Measurements from ENCODE around the gene MRGPRF. TPM values are rescaled to one million over a fixed set of nuclear protein-coding genes. Genes with fewer than 3 reads are reported as not detected.

Gene MRGPRF
- polyA plus RNA-seq, result 10 to 100 TPM in 2 of 3 donors, 1 to 10 TPM in 1; 2.0 to 34.5 (median 26.1) TPM

GRCh38 chr11:69013009-69013951, at the start of gene MRGPRF:
Gene MRGPRF (minus strand): TSS chr11:69013246. CDS start chr11:69009901, 3,345 bp downstream.
- 4 to 8% (median 6%) methylated on average over 43 of the region's 43 CpGs for WGBS, 3 donors
- no peak within 1 kb of the TSS for H3K27ac ChIP-seq (ENCODE audit: low read depth, low read length)

GRCh38 chr11:69062169-69062855, 49.3 kb upstream of the MRGPRF start:
- H3K27ac ChIP-seq (ENCODE audit: low read depth, low read length), result no peak overlapping the region
- WGBS, 3 donors, result 92 to 96% (median 93%) methylated on average over 15 of the region's 15 CpGs

- H3K27ac ChIP-seq (ENCODE audit: low read depth, low read length), result no peak overlapping the region
- 80 to 86% (median 84%) methylated on average over 4 of the region's 4 CpGs for WGBS, 3 donors
Measured at GRCh38 chr11:69061713-69062053, 48.6 kb upstream of the MRGPRF start.

- H3K27ac ChIP-seq (ENCODE audit: low read depth, low read length), result no peak overlapping the region
- WGBS, 3 donors, result 89 to 92% (median 89%) methylated on average over 25 of the region's 25 CpGs
Measured at GRCh38 chr11:69060806-69061712, 48.0 kb upstream of the MRGPRF start.

GRCh38 chr11:69059985-69060384, 46.9 kb upstream of the MRGPRF start:
- H3K27ac ChIP-seq (ENCODE audit: low read depth, low read length), result no peak overlapping the region
- 80 to 90% (median 81%) methylated on average over 12 of the region's 12 CpGs for WGBS, 3 donors

- no peak overlapping the region for H3K27ac ChIP-seq (ENCODE audit: low read depth, low read length)
- 91 to 96% (median 95%) methylated on average over 7 of the region's 7 CpGs for WGBS, 3 donors
Measured at GRCh38 chr11:69059429-69059828, 46.4 kb upstream of the MRGPRF start.

GRCh38 chr11:69058511-69059270, 45.6 kb upstream of the MRGPRF start:
- no peak overlapping the region for H3K27ac ChIP-seq (ENCODE audit: low read depth, low read length)

GRCh38 chr11:69057801-69058200, 44.8 kb upstream of the MRGPRF start:
- WGBS, 3 donors, result 86 to 90% (median 87%) methylated on average over 14 of the region's 14 CpGs
- no peak overlapping the region for H3K27ac ChIP-seq (ENCODE audit: low read depth, low read length)

More at GRCh38 chr11:69058511-69059270, 45.6 kb upstream of the MRGPRF start:
- WGBS, 3 donors, result 80 to 93% (median 89%) methylated on average over 19 to 23 of the region's 23 CpGs

- H3K27ac ChIP-seq (ENCODE audit: low read depth, low read length), result no peak overlapping the region
- WGBS, 3 donors, result 95% methylated on average over 15 of the region's 15 CpGs
Measured at GRCh38 chr11:69057236-69057635, 44.2 kb upstream of the MRGPRF start.

GRCh38 chr11:69055598-69056516, 42.8 kb upstream of the MRGPRF start:
- no peak overlapping the region for H3K27ac ChIP-seq (ENCODE audit: low read depth, low read length)
- 67 to 77% (median 76%) methylated on average over 21 to 22 of the region's 22 CpGs for WGBS, 3 donors

- 72 to 94% (median 90%) methylated on average over 21 of the region's 21 CpGs for WGBS, 3 donors
- no peak overlapping the region for H3K27ac ChIP-seq (ENCODE audit: low read depth, low read length)
Measured at GRCh38 chr11:69055212-69055586, 42.2 kb upstream of the MRGPRF start.

- no peak overlapping the region for H3K27ac ChIP-seq (ENCODE audit: low read depth, low read length)
- 86 to 91% (median 88%) methylated on average over 31 of the region's 31 CpGs for WGBS, 3 donors
Measured at GRCh38 chr11:69054397-69055211, 41.6 kb upstream of the MRGPRF start.

GRCh38 chr11:69053546-69054396, 40.7 kb upstream of the MRGPRF start:
- no peak overlapping the region for H3K27ac ChIP-seq (ENCODE audit: low read depth, low read length)
- 80 to 85% (median 81%) methylated on average over 34 to 35 of the region's 35 CpGs for WGBS, 3 donors

GRCh38 chr11:69053169-69053477, 40.1 kb upstream of the MRGPRF start:
- WGBS, 3 donors, result 85 to 92% (median 89%) methylated on average over 9 of the region's 9 CpGs
- H3K27ac ChIP-seq (ENCODE audit: low read depth, low read length), result no peak overlapping the region

GRCh38 chr11:69052343-69053168, 39.5 kb upstream of the MRGPRF start:
- H3K27ac ChIP-seq (ENCODE audit: low read depth, low read length), result no peak overlapping the region
- 77 to 82% (median 81%) methylated on average over 21 of the region's 21 CpGs for WGBS, 3 donors
